ENCODE measurements around the gene LPP. TPM values are rescaled to one million over a fixed set of nuclear protein-coding genes. Genes with fewer than 3 reads are reported as not detected.

The LPP gene
- polyA plus RNA-seq, 1 donor (not counting 4 experiments of a cell fraction or from before 2014, with no cell fraction given) = 16.0 TPM

DNA sequence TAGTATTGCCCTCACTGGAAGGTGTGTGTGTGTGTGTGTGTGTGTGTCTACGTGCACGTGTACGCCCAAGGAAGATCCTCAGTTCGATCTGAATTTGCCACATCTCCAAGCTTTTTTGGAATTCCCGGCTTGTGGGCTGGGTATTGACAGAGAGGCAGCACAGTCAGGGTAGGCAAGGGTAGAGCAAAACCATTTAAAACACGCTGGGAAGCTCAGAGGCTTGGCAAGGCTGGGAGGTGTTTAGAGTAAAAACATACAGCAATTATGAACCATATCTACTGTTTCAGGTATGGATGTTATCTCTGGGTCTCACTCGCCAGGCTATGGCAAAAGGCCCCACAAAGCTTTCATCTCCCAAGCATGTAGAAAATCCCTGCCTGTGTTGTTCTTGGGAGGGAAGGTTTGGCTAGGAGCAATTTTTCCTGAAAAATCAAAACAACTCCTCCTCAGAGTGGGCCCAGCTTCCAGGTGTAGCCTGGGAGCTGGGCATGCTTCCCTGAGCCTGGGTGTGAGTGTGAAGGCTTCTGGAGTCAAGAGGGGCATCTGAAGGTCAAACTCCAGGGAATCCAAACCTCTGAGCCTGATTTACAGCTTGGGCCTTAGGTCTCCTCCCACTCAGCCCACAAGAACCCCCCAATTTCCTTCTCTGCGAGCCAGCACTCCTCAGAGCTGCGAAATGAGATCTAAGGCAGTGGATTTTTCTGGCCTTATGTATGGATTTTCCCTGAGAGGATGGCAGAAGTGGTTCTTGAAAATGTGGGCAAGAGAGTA is 773.0 kb downstream of the LPP start:
- no peak for DNase-seq (ENCODE audit: low read depth, low spot score)
- TF ChIP-seq, protein P1, sequence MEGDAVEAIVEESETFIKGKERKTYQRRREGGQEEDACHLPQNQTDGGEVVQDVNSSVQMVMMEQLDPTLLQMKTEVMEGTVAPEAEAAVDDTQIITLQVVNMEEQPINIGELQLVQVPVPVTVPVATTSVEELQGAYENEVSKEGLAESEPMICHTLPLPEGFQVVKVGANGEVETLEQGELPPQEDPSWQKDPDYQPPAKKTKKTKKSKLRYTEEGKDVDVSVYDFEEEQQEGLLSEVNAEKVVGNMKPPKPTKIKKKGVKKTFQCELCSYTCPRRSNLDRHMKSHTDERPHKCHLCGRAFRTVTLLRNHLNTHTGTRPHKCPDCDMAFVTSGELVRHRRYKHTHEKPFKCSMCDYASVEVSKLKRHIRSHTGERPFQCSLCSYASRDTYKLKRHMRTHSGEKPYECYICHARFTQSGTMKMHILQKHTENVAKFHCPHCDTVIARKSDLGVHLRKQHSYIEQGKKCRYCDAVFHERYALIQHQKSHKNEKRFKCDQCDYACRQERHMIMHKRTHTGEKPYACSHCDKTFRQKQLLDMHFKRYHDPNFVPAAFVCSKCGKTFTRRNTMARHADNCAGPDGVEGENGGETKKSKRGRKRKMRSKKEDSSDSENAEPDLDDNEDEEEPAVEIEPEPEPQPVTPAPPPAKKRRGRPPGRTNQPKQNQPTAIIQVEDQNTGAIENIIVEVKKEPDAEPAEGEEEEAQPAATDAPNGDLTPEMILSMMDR (optimal IDR thresholded peaks at IDR 0.05 in 1 of 3, IDR thresholded peaks at IDR 0.05 in 1 of 3, conservative IDR thresholded peaks at IDR 0.05 in 1 of 3; ENCODE audit: extremely low read depth in 1 of 3, insufficient read depth in 2 of 3, low read length in 3 of 3) = no peak
- TF ChIP-seq EZH2 (IDR thresholded peaks at IDR 0.05; ENCODE audit: low read length) = no peak
- no peak for FAIRE-seq
- no peaks in the 10 kb centered on the region for H3K27me3 ChIP-seq (ENCODE audit: control insufficient read depth, extremely low read depth, insufficient read depth, low read length)
- H3K36me3 ChIP-seq (ENCODE audit: control insufficient read depth in 2 of 2, extremely low read depth in 1 of 2, insufficient read depth in 2 of 2, low read length in 2 of 2) = no peaks in the 10 kb centered on the region
- H3K4me3 ChIP-seq (ENCODE audit: control insufficient read depth in 2 of 3, extremely low read depth in 1 of 3, insufficient read depth in 2 of 3, low read depth in 1 of 3, low read length in 3 of 3) = no peak overlapping the region
- H3K79me2 ChIP-seq (ENCODE audit: control insufficient read depth, insufficient read depth, low read length) = no peaks in the 10 kb centered on the region
- no peaks in the 10 kb centered on the region for H3K9me3 ChIP-seq (ENCODE audit: control insufficient read depth, low read depth, low read length)
- H3K4me2 ChIP-seq (ENCODE audit: control insufficient read depth, extremely low read depth, insufficient read depth, low read depth, low read length) = no peak overlapping the region
- no peaks in the 10 kb centered on the region for H4K20me1 ChIP-seq (ENCODE audit: control insufficient read depth, extremely low read depth, insufficient read depth, low read length)
- no peak overlapping the region for H2AFZ ChIP-seq (ENCODE audit: control insufficient read depth, low read length)
- no peak overlapping the region for H3K9ac ChIP-seq (ENCODE audit: control insufficient read depth, extremely low read depth, insufficient read depth, low read length)
- no peak overlapping the region for H3K27ac ChIP-seq (ENCODE audit: control insufficient read depth, insufficient read depth, low read length)
- H3K4me1 ChIP-seq (ENCODE audit: control insufficient read depth, extremely low read depth, insufficient read depth, low read length) = no peaks in the 10 kb centered on the region
- H3K9me1 ChIP-seq (ENCODE audit: control insufficient read depth, extremely low read depth, insufficient read depth, low read length) = no peaks in the 10 kb centered on the region
- dilution Hi-C loops (cut with MboI; ENCODE audit: extremely low pct_ligation_motif_present, low sequenced_read_pairs) = loop anchor here (25.0 kb wide), 1 partner anchor 1190 kb away; the partner anchor contains the start of gene BCL6

DNA sequence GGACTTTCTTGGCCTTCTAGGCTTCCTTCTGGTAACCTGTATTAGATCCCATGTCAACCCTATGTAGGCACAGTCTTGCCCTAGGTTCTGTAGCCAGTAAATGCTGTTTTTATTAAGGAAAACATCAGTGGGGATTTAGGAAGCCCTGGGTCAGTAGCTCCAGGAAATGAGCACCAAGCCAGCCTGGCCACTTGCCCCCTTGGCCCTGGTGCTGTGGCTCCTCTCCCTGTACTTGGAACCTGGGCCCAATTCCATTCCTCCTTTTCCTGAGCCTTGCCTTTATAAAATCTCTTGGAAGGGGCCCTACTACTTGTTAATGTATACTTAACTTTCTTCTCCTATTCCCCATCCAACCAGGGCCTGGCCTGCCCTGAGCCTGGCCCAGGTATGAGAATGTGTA is 774.0 kb downstream of the LPP start:
- H3K9me3 ChIP-seq (ENCODE audit: control insufficient read depth, low read depth, low read length) = no peaks in the 10 kb centered on the region
- no peak overlapping the region for H2AFZ ChIP-seq (ENCODE audit: control insufficient read depth, low read length)
- H3K79me2 ChIP-seq (ENCODE audit: control insufficient read depth, insufficient read depth, low read length) = no peaks in the 10 kb centered on the region
- dilution Hi-C loops (cut with MboI; ENCODE audit: extremely low pct_ligation_motif_present, low sequenced_read_pairs) = loop anchor here (25.0 kb wide), 1 partner anchor 1191 kb away; the partner anchor contains the start of gene BCL6
- no peaks in the 10 kb centered on the region for H3K36me3 ChIP-seq (ENCODE audit: control insufficient read depth in 2 of 2, extremely low read depth in 1 of 2, insufficient read depth in 2 of 2, low read length in 2 of 2)
- H3K4me3 ChIP-seq (ENCODE audit: control insufficient read depth in 2 of 3, extremely low read depth in 1 of 3, insufficient read depth in 2 of 3, low read depth in 1 of 3, low read length in 3 of 3) = no peak overlapping the region
- TF ChIP-seq EZH2 (IDR thresholded peaks at IDR 0.05; ENCODE audit: low read length) = no peak
- TF ChIP-seq, protein P1 (optimal IDR thresholded peaks at IDR 0.05 in 1 of 3, IDR thresholded peaks at IDR 0.05 in 1 of 3, conservative IDR thresholded peaks at IDR 0.05 in 1 of 3; ENCODE audit: extremely low read depth in 1 of 3, insufficient read depth in 2 of 3, low read length in 3 of 3) = no peak
- no peak for FAIRE-seq
- no peak for DNase-seq (ENCODE audit: low read depth, low spot score)
- no peaks in the 10 kb centered on the region for H3K9me1 ChIP-seq (ENCODE audit: control insufficient read depth, extremely low read depth, insufficient read depth, low read length)
- H3K27me3 ChIP-seq (ENCODE audit: control insufficient read depth, extremely low read depth, insufficient read depth, low read length) = no peaks in the 10 kb centered on the region
- no peak overlapping the region for H3K27ac ChIP-seq (ENCODE audit: control insufficient read depth, insufficient read depth, low read length)
- no peak overlapping the region for H3K9ac ChIP-seq (ENCODE audit: control insufficient read depth, extremely low read depth, insufficient read depth, low read length)
- H4K20me1 ChIP-seq (ENCODE audit: control insufficient read depth, extremely low read depth, insufficient read depth, low read length) = no peaks in the 10 kb centered on the region
- H3K4me2 ChIP-seq (ENCODE audit: control insufficient read depth, extremely low read depth, insufficient read depth, low read depth, low read length) = no peak overlapping the region
- no peaks in the 10 kb centered on the region for H3K4me1 ChIP-seq (ENCODE audit: control insufficient read depth, extremely low read depth, insufficient read depth, low read length)

All from keratinocyte (primary cell).